GM12878 (cell line): Measurements from ENCODE around the gene OR4A16. TPM values are rescaled to one million over a fixed set of nuclear protein-coding genes. Genes with fewer than 3 reads are reported as not detected.

ENCODE experiments used
- BCLAF1 ChIP-seq: fragments of 450-650 bp; IDR thresholded peaks from 2 replicates; pipeline ENCODE4 v1.6.1; 2017; ENCODE audit warnings: antibody characterized with exemption, mild to moderate bottlenecking, moderate library complexity
- E2F4 ChIP-seq: IDR thresholded peaks from 2 replicates; pipeline ENCODE4 v1.6.1; 2012; ENCODE audit warnings: low read depth, low read length, improper control_type of control experiment
- EGR1 ChIP-seq, 2 experiments: IDR thresholded peaks; 1 replicate in 1 of 2; 2 replicates in 1 of 2; pipeline ENCODE4 v1.6.1; 2011 to 2012; ENCODE audit warnings: low read depth in 2 of 2, low read length in 2 of 2, borderline replicate concordance in 1 of 2, mild to moderate bottlenecking in 1 of 2, moderate library complexity in 1 of 2
- ETV6 ChIP-seq, 2 experiments: fragments of 450-650 bp in 1 of 2; IDR thresholded peaks in 1 of 2; conservative IDR thresholded peaks in 1 of 2; 2 replicates each; pipeline ENCODE4 v1.6.1; 2014; ENCODE audit warnings: antibody characterized with exemption in 1 of 2, borderline replicate concordance in 1 of 2, low read depth in 1 of 2, mild to moderate bottlenecking in 1 of 2, moderate library complexity in 1 of 2
- HCFC1 ChIP-seq: fragments of 150-350 bp; IDR thresholded peaks from 2 replicates; pipeline ENCODE4 v1.6.1; 2014; ENCODE audit warnings: low read length
- MEF2A ChIP-seq: IDR thresholded peaks from 2 replicates; pipeline ENCODE4 v1.6.1; 2011; ENCODE audit warnings: low read depth, mild to moderate bottlenecking, low read length, moderate library complexity; ENCODE audit not compliant: insufficient read depth
- MLLT1 ChIP-seq: fragments of 450-650 bp; IDR thresholded peaks from 2 replicates; pipeline ENCODE4 v1.6.1; 2016; ENCODE audit warnings: mild to moderate bottlenecking
- NR2F1 ChIP-seq: fragments of 450-650 bp; conservative IDR thresholded peaks from 2 replicates; pipeline ENCODE4 v1.6.1; 2017; ENCODE audit warnings: mild to moderate bottlenecking
- RB1 ChIP-seq: fragments of 450-650 bp; formaldehyde crosslinking; IDR thresholded peaks from 2 replicates; pipeline ENCODE4 v1.6.1; 2017; ENCODE audit warnings: mild to moderate bottlenecking, borderline replicate concordance
- SMAD1 ChIP-seq: fragments of 450-650 bp; IDR thresholded peaks from 2 replicates; pipeline ENCODE4 v1.6.1; 2018; ENCODE audit warnings: mild to moderate bottlenecking, low read depth; ENCODE audit not compliant: partially characterized antibody
- SUPT20H ChIP-seq: IDR thresholded peaks from 2 replicates; pipeline ENCODE4 v1.6.1; 2011; ENCODE audit warnings: low read depth, mild to moderate bottlenecking, low read length, moderate library complexity, borderline replicate concordance; ENCODE audit not compliant: control insufficient read depth
- SUZ12 ChIP-seq: fragments of 200-600 bp; sonication (generic); IDR thresholded peaks from one replicate; pipeline ENCODE4 v1.6.1; 2018; ENCODE audit warnings: antibody characterized with exemption, mild to moderate bottlenecking; ENCODE audit not compliant: unreplicated experiment
- TCF3 ChIP-seq: IDR thresholded peaks from 2 replicates; pipeline ENCODE4 v1.6.1; 2012; ENCODE audit warnings: low read depth, mild to moderate bottlenecking, low read length, borderline replicate concordance; ENCODE audit not compliant: insufficient read depth
- ZBTB11 ChIP-seq: fragments of 450-650 bp; formaldehyde crosslinking; IDR thresholded peaks from 2 replicates; pipeline ENCODE4 v1.5.0; 2022; ENCODE audit warnings: mild to moderate bottlenecking, missing genetic modification characterization
- polyA plus RNA-seq, 11 experiments: library from polyadenylated mRNA; depleted of rRNA in 4 of 11; unstranded in 6 of 11; stranded (reverse) in 5 of 11; fragments of >200 nt; fragmentation: Nextera tagmentation in 4 of 11; fragmentation: Illumina TruSeq in 1 of 11; extraction: Ambion mirVana in 4 of 11; extraction: Trizol in 1 of 11; gene quantifications; 1 replicate in 1 of 11; 2 replicates in 10 of 11; pipeline versions ENCODE4 v1.2.1 to v1.2.3, GENCODE V29; 2011 to 2016; ENCODE audit warnings: inconsistent platforms in 2 of 11, missing spikeins in 2 of 11, low read depth in 1 of 11
- total RNA-seq, 4 experiments: library from RNA; depleted of rRNA in 3 of 4; stranded (reverse); fragments of >200 nt in 3 of 4; fragmentation: Illumina TruSeq in 1 of 4; extraction: Trizol in 1 of 4; gene quantifications; 2 replicates each; pipeline versions ENCODE4 v1.2.1 to v1.2.3, GENCODE V29; 2013 to 2021

OR4A16 gene
- total and polyA plus RNA-seq, 10 of the 15 experiments (the other 5 are each of a cell fraction or from before 2014, with no cell fraction given): not detected

- no peak for TF ChIP-seq BCLAF1
- TF ChIP-seq ZBTB11 (CRISPR knock-in tag): no peak
- TF ChIP-seq EGR1 (IDR thresholded peaks at IDR 0.05; ENCODE audit: borderline replicate concordance in 1 of 2, low read depth in 2 of 2, low read length in 2 of 2): no peak
- no peak for TF ChIP-seq HCFC1
- no peak for TF ChIP-seq NR2F1
- TF ChIP-seq ETV6 (conservative IDR thresholded peaks at IDR 0.05 in 1 of 2, IDR thresholded peaks at IDR 0.05 in 1 of 2; ENCODE audit: borderline replicate concordance in 1 of 2, low read depth in 1 of 2): no peak
- no peak for TF ChIP-seq RB1
- no peak for TF ChIP-seq SUPT20H
- TF ChIP-seq E2F4: no peak
- TF ChIP-seq MEF2A: no peak
- no peak for TF ChIP-seq MLLT1
- TF ChIP-seq SMAD1: no peak
- no peak for TF ChIP-seq SUZ12
- no peak for TF ChIP-seq TCF3
Measured at GRCh38 chr11:55367674-55368073, 24.7 kb downstream of the OR4A16 start, which contains the start of gene OR4A15 (continued).
